Measurements from ENCODE around the gene GALM.
"Not testable (repeated sequence)": the region's sequence is repeated elsewhere in the genome, so short reads cannot be mapped to it uniquely, and the experiment has no call there.

GALM gene

GRCh38 chr2:38712871-38713270 is 47.0 kb downstream of the GALM start:
- H3K4me3 ChIP-seq (ENCODE audit: low read length) = no peak overlapping the region
- no peak for TF ChIP-seq CTCF (conservative IDR thresholded peaks at IDR 0.05; ENCODE audit: low read length)
- no peak for DNase-seq (ENCODE audit: low read depth)

- TF ChIP-seq CTCF (conservative IDR thresholded peaks at IDR 0.05; ENCODE audit: low read length) = no peak
These were observed 47.4 kb downstream of the GALM start for GRCh38 chr2:38713338-38713737.

GRCh38 chr2:38714941-38715340 is 49.0 kb downstream of the GALM start:
- DNase-seq (ENCODE audit: low read depth); H3K4me3 ChIP-seq (ENCODE audit: low read length): not testable (repeated sequence)

More at GRCh38 chr2:38713338-38713737, 47.4 kb downstream of the GALM start:
- no peak overlapping the region for H3K4me3 ChIP-seq (ENCODE audit: low read length)
- DNase-seq (ENCODE audit: low read depth) = no peak

GRCh38 chr2:38716185-38716584 is 50.3 kb downstream of the GALM start:
- DNase-seq (ENCODE audit: low read depth) = peak; percentile 85
- no peak; the same call in 1 of the 2 replicates for TF ChIP-seq CTCF (conservative IDR thresholded peaks at IDR 0.05; ENCODE audit: low read length)
- no peak overlapping the region for H3K4me3 ChIP-seq (ENCODE audit: low read length)

GRCh38 chr2:38718601-38719000 is 52.7 kb downstream of the GALM start:
- DNase-seq (ENCODE audit: low read depth) = no peak
- no peak for TF ChIP-seq CTCF (conservative IDR thresholded peaks at IDR 0.05; ENCODE audit: low read length)
- H3K4me3 ChIP-seq (ENCODE audit: low read length) = no peak overlapping the region

GRCh38 chr2:38719706-38720105 is 53.8 kb downstream of the GALM start:
- no peak for TF ChIP-seq CTCF (conservative IDR thresholded peaks at IDR 0.05; ENCODE audit: low read length)
- H3K4me3 ChIP-seq (ENCODE audit: low read length) = no peak overlapping the region
- DNase-seq (ENCODE audit: low read depth) = no peak

GRCh38 chr2:38720613-38721241 is 54.8 kb downstream of the GALM start:
- DNase-seq (ENCODE audit: low read depth) = peak; percentile 98
- no peak overlapping the region for H3K4me3 ChIP-seq (ENCODE audit: low read length)
- no peak for TF ChIP-seq CTCF (conservative IDR thresholded peaks at IDR 0.05; ENCODE audit: low read length)

Data from AG10803 (cell line).